HepG2 (cell line): ENCODE measurements around the gene SRC. TPM values are rescaled to one million over a fixed set of nuclear protein-coding genes. Genes with fewer than 3 reads are reported as not detected.

Experiments used
- ATAC-seq: fragments of 200-7000 bp; cut with Tn5 transposase; 3 replicates; pipeline ENCODE4 v1.9.1; 2020; ENCODE audit warnings: mild to moderate bottlenecking, moderate library complexity
- BruUV-seq: library from RNA; stranded (reverse); fragments of 400-500 nt; replicated peaks from 2 replicates; lab custom pipeline; 2021; lab: Mats Ljungman, UMichigan
- CTCF ChIA-PET: fragments of 300-600 bp; formaldehyde crosslinking; extraction: SDS; loops from one replicate; lab custom pipeline; 2021; ENCODE audit warnings: low total read pairs, inconsistent platforms, low intra/inter-chr PET ratio; lab: Yijun Ruan, JAX
- POLR2A ChIA-PET: fragments of 350-600 bp; sonication (Branson Sonifier 250); formaldehyde crosslinking; loops from one replicate; lab custom pipeline; 2020; ENCODE audit warnings: antibody characterized with exemption, inconsistent platforms; lab: Yijun Ruan, JAX
- DNase-seq: peaks from one replicate; pipeline ENCODE4 v3.0.0-alpha.2; 2015; ENCODE audit warnings: low spot score
- FAIRE-seq: peaks from 3 replicates; lab custom pipeline; 2011; peaks lifted over from hg19 to GRCh38; lab: Jason Lieb, UNC
- H2AFZ ChIP-seq: one replicate; pipeline ENCODE4 v1.6.1; 2011; ENCODE audit warnings: low read length, inconsistent platforms
- H3K27ac ChIP-seq: fragments of 300-600 bp; 3 replicates; pipeline ENCODE4 v1.8.0; 2011; ENCODE audit warnings: mixed run types, mild to moderate bottlenecking, mixed read lengths, low read length, inconsistent platforms; ENCODE audit not compliant: insufficient read depth; ENCODE audit errors: extremely low read length
- H3K27me3 ChIP-seq, 2 experiments: fragments of 200-600 bp in 1 of 2; 2 replicates in 1 of 2; 3 replicates in 1 of 2; pipeline versions ENCODE4 v1.6.0 to v1.8.0; 2011; ENCODE audit warnings: low read length in 2 of 2, mild to moderate bottlenecking in 2 of 2, moderate library complexity in 2 of 2, inconsistent platforms in 1 of 2; ENCODE audit not compliant: insufficient read depth in 2 of 2, control insufficient read depth in 1 of 2
- H3K36me3 ChIP-seq, 2 experiments: fragments of 200-600 bp in 1 of 2; replicated peaks in 1 of 2; 2 replicates in 1 of 2; 3 replicates in 1 of 2; pipeline versions ENCODE4 v1.5.1 to v1.8.0; 2011; ENCODE audit warnings: low read length in 2 of 2, inconsistent platforms in 1 of 2; ENCODE audit not compliant: insufficient read depth in 2 of 2, control insufficient read depth in 1 of 2
- H3K4me1 ChIP-seq: 2 replicates; pipeline ENCODE4 v1.5.1; 2012; ENCODE audit warnings: low read length, inconsistent platforms; ENCODE audit not compliant: insufficient read depth
- H3K4me2 ChIP-seq: 2 replicates; pipeline ENCODE4 v1.6.0; 2011; ENCODE audit warnings: low read depth, low read length, inconsistent platforms
- H3K4me3 ChIP-seq, 3 experiments: fragments of 200-600 bp in 1 of 3; sonication (generic), shearing (Covaris generic) in 1 of 3; replicated peaks in 1 of 3; 2 replicates each; pipeline ENCODE4 v1.5.1; 2011 to 2016; ENCODE audit warnings: low read length in 3 of 3, inconsistent platforms in 2 of 3, low read depth in 2 of 3, mild to moderate bottlenecking in 2 of 3, control low read depth in 1 of 3, mixed read lengths in 1 of 3; ENCODE audit not compliant: insufficient read depth in 1 of 3
- H3K79me2 ChIP-seq: one replicate; pipeline ENCODE4 v1.6.1; 2011; ENCODE audit warnings: low read length, inconsistent platforms; ENCODE audit not compliant: insufficient read depth
- H3K9ac ChIP-seq: 2 replicates; pipeline ENCODE4 v1.6.0; 2011; ENCODE audit warnings: mild to moderate bottlenecking, low read depth, low read length, inconsistent platforms; ENCODE audit not compliant: insufficient read depth
- H3K9me3 ChIP-seq: 2 replicates; pipeline ENCODE4 v1.5.1; 2012; ENCODE audit warnings: mild to moderate bottlenecking, low read length
- H4K20me1 ChIP-seq: 2 replicates; pipeline ENCODE4 v1.6.0; 2011; ENCODE audit warnings: inconsistent platforms, mild to moderate bottlenecking, low read length, moderate library complexity; ENCODE audit not compliant: insufficient read depth
- NFE2L2 ChIP-seq: fragments of 150-350 bp; IDR thresholded peaks from 2 replicates; pipeline ENCODE4 v1.6.1; 2014; ENCODE audit warnings: low read length
- TBP ChIP-seq: sonication (generic); formaldehyde crosslinking; IDR thresholded peaks from 2 replicates; pipeline ENCODE4 v1.5.0; 2020; ENCODE audit warnings: missing genetic modification reagents
- ZNF17 ChIP-seq: sonication (generic); formaldehyde crosslinking; IDR thresholded peaks from 2 replicates; pipeline ENCODE4 v1.5.0; 2020; ENCODE audit warnings: mild to moderate bottlenecking, missing genetic modification reagents
- ZNF234 ChIP-seq: sonication (generic); formaldehyde crosslinking; conservative IDR thresholded peaks from 2 replicates; pipeline ENCODE4 v1.5.1; 2020; ENCODE audit warnings: mild to moderate bottlenecking, missing genetic modification reagents
- WGBS: methylation state at CpG from one replicate; pipeline ENCODE4 v1.1.6; 2017; ENCODE audit warnings: low lambda C conversion rate; 5-methylcytosine and 5-hydroxymethylcytosine counted together
- in situ Hi-C: cut with HindIII; loops from 2 replicates; pipeline ENCODE4 v1.10.0; 2017; ENCODE audit warnings: low pct_unique_long_range_greater_than_20kb; ENCODE audit not compliant: extremely low pct_ligation_motif_present
- intact Hi-C: fragments of 100-400 bp; cut with micrococcal nuclease; formaldehyde crosslinking; loops from one replicate; pipeline ENCODE4 v1.10.0; 2022; ENCODE audit not compliant: unreplicated experiment
- polyA plus RNA-seq, 8 experiments: library from polyadenylated mRNA; depleted of rRNA in 3 of 8; stranded (reverse) in 7 of 8; unstranded in 1 of 8; fragments of >200 nt; fragmentation: Illumina TruSeq in 4 of 8; extraction: Trizol in 4 of 8; gene quantifications; 2 replicates each; pipeline versions ENCODE4 v1.2.1 to v1.2.3, GENCODE V29; 2011 to 2016; ENCODE audit warnings: low read depth in 4 of 8, missing spikeins in 1 of 8, mixed read lengths in 1 of 8; ENCODE audit not compliant: insufficient read depth in 1 of 8
- total RNA-seq, 5 experiments: library from RNA; depleted of rRNA; stranded (reverse); fragments of >200 nt; fragmentation: Illumina TruSeq; extraction: Trizol; gene quantifications; 2 replicates each; pipeline ENCODE4 v1.2.3, GENCODE V29; 2016; ENCODE audit warnings: low read depth in 1 of 5
- TF ChIP-seq, protein P1 (sequence below): sonication (generic); formaldehyde crosslinking; IDR thresholded peaks from 2 replicates; pipeline ENCODE4 v1.4.0; 2020; ENCODE audit warnings: missing genetic modification reagents
- TF ChIP-seq, protein P2 (sequence below): sonication (generic); formaldehyde crosslinking; IDR thresholded peaks from 2 replicates; pipeline ENCODE4 v1.4.0; 2020; ENCODE audit warnings: missing genetic modification reagents
- TF ChIP-seq, protein P3 (sequence below): sonication (generic); formaldehyde crosslinking; IDR thresholded peaks from 2 replicates; pipeline ENCODE4 v1.8.0; 2022; ENCODE audit warnings: missing genetic modification reagents, mild to moderate bottlenecking, moderate library complexity, borderline replicate concordance

Gene SRC
- total and polyA plus RNA-seq, 2 of the 13 experiments (the other 11 are each of a cell fraction or from before 2014, with no cell fraction given), result 54.7 to 192 TPM

DNA sequence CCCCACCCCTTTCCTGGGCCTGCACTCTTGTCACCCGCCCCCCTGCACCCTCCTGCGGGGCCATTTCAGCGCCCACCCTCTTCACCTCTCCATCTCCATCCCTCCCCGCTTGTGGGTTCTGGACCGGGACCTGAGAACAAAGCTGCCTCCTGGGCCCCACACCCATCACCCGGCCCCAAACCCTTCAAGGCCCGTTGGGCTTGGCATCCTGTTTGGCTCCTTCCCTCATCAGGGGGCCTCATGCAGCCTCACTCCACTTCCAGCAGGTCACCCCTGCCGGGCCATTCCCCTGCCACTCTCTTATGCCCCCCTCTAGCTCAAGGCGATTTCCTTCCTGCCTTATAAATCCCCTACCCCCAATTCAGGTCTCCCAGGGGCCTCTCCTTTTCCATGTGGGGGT, 67.4 kb downstream of the SRC start:
- Histone ChIP-seq H2AFZ (no peak overlapping the region), H3K27me3 (peaks cover 31 to 95% of the 10 kb centered on the region in 2 experiments), H3K9ac (no peak overlapping the region), H3K4me3 (no peak overlapping the region), H3K4me1 (peaks cover 37% of the 10 kb centered on the region), H3K9me3 (no peaks in the 10 kb centered on the region), H4K20me1 (no peaks in the 10 kb centered on the region; the same call in 1 of the 2 replicates), H3K27ac (no peak overlapping the region), H3K4me2 (no peak overlapping the region), H3K79me2 (no peaks in the 10 kb centered on the region), H3K36me3 (no peaks in the 10 kb centered on the region)
- 47% methylated on average over 9 of the region's 9 CpGs for WGBS
- ChIA-PET CTCF (no interaction called here), POLR2A (no interaction called here)
- intact Hi-C loops, result no loop called here
- no TSS peak for BruUV-seq
- FAIRE-seq (no peak), DNase-seq (no peak), ATAC-seq (no peak)
- in situ Hi-C loops, result no loop called here
- TF ChIP-seq, protein P1, sequence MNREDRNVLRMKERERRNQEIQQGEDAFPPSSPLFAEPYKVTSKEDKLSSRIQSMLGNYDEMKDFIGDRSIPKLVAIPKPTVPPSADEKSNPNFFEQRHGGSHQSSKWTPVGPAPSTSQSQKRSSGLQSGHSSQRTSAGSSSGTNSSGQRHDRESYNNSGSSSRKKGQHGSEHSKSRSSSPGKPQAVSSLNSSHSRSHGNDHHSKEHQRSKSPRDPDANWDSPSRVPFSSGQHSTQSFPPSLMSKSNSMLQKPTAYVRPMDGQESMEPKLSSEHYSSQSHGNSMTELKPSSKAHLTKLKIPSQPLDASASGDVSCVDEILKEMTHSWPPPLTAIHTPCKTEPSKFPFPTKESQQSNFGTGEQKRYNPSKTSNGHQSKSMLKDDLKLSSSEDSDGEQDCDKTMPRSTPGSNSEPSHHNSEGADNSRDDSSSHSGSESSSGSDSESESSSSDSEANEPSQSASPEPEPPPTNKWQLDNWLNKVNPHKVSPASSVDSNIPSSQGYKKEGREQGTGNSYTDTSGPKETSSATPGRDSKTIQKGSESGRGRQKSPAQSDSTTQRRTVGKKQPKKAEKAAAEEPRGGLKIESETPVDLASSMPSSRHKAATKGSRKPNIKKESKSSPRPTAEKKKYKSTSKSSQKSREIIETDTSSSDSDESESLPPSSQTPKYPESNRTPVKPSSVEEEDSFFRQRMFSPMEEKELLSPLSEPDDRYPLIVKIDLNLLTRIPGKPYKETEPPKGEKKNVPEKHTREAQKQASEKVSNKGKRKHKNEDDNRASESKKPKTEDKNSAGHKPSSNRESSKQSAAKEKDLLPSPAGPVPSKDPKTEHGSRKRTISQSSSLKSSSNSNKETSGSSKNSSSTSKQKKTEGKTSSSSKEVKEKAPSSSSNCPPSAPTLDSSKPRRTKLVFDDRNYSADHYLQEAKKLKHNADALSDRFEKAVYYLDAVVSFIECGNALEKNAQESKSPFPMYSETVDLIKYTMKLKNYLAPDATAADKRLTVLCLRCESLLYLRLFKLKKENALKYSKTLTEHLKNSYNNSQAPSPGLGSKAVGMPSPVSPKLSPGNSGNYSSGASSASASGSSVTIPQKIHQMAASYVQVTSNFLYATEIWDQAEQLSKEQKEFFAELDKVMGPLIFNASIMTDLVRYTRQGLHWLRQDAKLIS, result no peak
- TF ChIP-seq, protein P2, sequence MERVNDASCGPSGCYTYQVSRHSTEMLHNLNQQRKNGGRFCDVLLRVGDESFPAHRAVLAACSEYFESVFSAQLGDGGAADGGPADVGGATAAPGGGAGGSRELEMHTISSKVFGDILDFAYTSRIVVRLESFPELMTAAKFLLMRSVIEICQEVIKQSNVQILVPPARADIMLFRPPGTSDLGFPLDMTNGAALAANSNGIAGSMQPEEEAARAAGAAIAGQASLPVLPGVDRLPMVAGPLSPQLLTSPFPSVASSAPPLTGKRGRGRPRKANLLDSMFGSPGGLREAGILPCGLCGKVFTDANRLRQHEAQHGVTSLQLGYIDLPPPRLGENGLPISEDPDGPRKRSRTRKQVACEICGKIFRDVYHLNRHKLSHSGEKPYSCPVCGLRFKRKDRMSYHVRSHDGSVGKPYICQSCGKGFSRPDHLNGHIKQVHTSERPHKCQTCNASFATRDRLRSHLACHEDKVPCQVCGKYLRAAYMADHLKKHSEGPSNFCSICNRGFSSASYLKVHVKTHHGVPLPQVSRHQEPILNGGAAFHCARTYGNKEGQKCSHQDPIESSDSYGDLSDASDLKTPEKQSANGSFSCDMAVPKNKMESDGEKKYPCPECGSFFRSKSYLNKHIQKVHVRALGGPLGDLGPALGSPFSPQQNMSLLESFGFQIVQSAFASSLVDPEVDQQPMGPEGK (CRISPR knock-in tag), result 0 out of 2 replicates have a peak, but pooled peaks have one; percentile 0
- TF ChIP-seq TBP (CRISPR knock-in tag), result no peak
- TF ChIP-seq, protein P3, sequence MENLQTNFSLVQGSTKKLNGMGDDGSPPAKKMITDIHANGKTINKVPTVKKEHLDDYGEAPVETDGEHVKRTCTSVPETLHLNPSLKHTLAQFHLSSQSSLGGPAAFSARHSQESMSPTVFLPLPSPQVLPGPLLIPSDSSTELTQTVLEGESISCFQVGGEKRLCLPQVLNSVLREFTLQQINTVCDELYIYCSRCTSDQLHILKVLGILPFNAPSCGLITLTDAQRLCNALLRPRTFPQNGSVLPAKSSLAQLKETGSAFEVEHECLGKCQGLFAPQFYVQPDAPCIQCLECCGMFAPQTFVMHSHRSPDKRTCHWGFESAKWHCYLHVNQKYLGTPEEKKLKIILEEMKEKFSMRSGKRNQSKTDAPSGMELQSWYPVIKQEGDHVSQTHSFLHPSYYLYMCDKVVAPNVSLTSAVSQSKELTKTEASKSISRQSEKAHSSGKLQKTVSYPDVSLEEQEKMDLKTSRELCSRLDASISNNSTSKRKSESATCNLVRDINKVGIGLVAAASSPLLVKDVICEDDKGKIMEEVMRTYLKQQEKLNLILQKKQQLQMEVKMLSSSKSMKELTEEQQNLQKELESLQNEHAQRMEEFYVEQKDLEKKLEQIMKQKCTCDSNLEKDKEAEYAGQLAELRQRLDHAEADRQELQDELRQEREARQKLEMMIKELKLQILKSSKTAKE, result no peak
- TF ChIP-seq ZNF234, result no peak
- TF ChIP-seq ZNF17 (CRISPR knock-in tag), result no peak
- no peak for TF ChIP-seq NFE2L2
